AG08396 (cell line): ENCODE data around the gene CFAP77.

Experiments used
- DNase-seq: peaks from one replicate; pipeline ENCODE4 v3.0.0; 2012; ENCODE audit warnings: low spot score, mixed read lengths

The CFAP77 gene

GRCh38 chr9:132456241-132456640 lies 46.2 kb downstream of the CFAP77 start:
- DNase-seq, result no peak

- no peak for DNase-seq
Observed at GRCh38 chr9:132457504-132458236, 47.7 kb downstream of the CFAP77 start.

- no peak for DNase-seq
Observed at GRCh38 chr9:132458432-132458831, 48.4 kb downstream of the CFAP77 start.

- no peak for DNase-seq
Observed at GRCh38 chr9:132459661-132460060, 49.6 kb downstream of the CFAP77 start.

DNA sequence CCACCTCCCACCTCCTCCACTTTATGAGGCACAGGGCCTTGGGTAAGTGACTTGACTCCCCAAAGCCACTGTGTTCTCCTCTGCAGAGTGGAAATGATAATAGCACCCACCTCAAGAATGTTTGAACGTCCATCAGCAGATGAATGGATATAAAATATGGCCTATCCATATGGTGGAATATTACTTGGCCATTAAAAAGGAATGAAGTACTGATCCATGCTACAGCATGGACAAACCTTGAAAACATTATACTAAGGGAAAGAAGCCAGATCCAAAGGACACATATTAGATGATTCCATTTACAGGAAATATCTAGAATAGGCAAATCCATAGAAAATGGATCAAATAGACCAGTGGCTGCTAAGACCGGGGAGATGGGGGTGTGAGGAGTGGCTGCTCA lies 50.2 kb downstream of the CFAP77 start:
- no peak for DNase-seq

DNA sequence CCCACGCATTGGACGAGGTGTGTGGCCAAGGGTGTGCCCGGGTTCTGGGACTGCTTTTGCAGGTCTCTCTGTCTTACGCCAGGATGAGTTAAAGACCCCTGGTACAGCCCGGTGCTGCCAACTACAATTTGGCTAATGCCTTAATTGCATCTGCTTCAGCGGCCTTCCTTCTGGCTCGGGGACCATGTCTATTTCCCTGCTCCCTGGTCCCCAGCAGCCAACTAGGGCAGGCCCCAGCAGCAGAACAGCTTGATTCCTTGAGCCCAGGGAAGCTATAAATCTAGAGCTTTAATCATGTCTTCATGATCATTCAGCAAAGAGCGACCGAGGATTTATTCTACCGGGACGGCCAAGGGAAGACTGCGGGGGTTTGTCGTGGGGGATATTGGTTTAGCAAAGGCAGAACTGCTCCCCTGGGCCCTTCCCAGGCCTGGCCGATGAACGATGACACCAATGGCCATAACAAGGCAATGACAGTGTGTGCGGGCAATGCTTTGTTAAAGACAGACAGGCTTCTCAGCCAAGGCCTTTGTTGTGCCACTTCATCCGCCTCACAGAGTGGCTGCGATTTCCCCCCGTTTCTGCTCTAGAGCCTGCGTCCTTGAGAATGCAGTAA lies 51.4 kb downstream of the CFAP77 start:
- no peak for DNase-seq

DNA sequence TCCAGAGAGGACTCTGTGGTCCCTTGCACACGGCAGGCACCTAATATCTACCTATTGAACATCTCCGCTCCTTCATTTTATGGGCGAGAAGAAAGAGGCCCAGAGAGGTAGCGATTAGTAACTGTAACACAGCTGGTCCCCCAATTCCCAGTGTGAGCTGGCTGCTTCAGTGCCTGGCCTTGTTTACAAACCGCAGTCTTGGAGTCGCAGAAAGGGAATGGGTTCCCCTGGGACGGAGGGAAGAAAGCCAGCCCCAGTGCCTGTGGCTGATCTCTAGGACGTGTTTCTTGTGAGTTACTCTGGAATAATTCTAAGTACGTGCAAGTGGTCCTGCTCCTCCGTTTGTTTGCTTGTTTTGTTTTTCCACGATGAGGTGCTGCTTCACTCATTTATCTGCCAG lies 52.0 kb downstream of the CFAP77 start:
- no peak for DNase-seq

GRCh38 chr9:132464547-132464946 lies 54.5 kb downstream of the CFAP77 start:
- DNase-seq, result no peak

DNA sequence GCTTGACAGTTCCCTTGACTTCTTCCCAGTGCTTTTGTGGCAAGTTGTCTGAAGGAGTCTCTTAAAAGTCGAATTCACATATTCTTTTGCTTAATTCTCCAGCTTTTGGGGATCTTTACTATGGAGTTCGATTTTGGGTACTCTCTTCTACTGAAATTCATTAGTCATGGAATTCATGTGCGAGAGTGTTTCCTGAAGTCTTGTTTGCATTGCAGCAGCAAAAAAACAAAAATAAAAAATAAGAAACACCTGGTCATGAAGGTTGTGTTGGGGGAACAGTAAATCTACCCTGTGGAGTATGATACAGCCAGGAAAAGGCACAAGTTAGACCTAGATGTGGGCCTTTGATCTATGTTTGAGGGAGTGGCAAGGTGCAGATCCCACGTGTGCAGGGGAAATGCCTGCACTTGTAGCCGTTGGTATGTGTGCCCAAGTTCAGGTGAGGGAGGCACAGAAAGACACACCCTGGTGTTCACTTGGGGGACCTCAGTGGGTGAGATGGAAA lies 55.2 kb downstream of the CFAP77 start:
- DNase-seq, result no peak

DNA sequence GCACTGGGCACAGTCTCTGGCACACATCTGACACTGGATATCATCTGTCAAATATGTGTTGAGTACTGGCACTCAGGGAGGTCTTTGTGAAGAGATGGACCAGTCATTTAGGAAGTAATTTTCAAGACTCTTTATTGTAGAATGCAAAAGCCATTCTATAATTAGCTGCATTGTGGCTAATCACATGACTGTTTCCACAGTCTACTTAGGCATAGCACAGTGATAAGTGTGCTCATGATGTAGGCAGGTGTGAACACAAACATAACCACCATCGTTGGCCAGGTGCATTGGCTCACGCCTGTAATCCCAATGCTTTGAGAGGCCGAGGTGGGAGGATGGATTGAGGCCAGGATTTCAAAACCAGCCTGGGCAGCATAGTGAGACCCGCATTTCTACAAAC lies 62.2 kb downstream of the CFAP77 start:
- no peak for DNase-seq

GRCh38 chr9:132472599-132472998 lies 62.6 kb downstream of the CFAP77 start:
- DNase-seq, result no peak

DNA sequence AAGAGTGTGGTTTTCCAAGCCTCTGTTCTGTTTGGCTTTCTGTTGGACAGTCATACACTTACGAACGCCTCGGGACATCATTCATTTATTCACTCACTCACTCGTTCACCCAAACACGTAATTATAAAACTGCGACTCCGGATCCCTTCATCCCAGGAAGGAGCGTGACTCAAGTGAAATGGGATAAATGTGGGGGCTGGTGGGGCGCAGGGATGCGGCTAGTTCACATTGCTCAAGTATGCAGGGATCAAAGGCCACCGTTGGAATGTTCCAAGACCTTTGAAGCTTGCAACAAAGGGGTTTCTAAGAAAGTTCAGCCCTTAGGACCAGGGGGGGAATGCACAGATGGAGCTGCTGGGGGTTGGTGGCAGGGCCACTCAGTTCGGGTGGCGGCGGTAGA lies 64.2 kb downstream of the CFAP77 start:
- DNase-seq, result no peak

- DNase-seq, result no peak
Observed at GRCh38 chr9:132478353-132479050, 68.5 kb downstream of the CFAP77 start.

DNA sequence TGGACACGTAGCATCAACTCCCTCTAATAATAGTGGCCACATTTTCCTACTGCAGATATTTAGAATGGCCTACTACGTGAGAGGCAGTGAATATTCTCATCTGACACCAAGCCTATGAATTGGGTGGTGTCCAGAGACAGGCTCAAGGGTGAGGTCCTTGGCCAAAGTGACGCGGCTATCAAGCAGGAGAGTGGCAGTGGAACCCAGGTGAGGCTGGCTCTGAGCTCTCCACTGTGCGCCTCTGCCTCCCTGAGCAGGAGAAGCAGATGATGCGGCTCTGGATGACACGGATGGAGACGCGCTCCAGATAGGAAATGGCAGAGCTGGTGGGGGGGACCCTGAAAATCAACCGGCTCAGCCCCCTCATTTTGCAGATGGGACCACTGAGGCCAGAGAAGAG lies 69.7 kb downstream of the CFAP77 start:
- no peak for DNase-seq

DNA sequence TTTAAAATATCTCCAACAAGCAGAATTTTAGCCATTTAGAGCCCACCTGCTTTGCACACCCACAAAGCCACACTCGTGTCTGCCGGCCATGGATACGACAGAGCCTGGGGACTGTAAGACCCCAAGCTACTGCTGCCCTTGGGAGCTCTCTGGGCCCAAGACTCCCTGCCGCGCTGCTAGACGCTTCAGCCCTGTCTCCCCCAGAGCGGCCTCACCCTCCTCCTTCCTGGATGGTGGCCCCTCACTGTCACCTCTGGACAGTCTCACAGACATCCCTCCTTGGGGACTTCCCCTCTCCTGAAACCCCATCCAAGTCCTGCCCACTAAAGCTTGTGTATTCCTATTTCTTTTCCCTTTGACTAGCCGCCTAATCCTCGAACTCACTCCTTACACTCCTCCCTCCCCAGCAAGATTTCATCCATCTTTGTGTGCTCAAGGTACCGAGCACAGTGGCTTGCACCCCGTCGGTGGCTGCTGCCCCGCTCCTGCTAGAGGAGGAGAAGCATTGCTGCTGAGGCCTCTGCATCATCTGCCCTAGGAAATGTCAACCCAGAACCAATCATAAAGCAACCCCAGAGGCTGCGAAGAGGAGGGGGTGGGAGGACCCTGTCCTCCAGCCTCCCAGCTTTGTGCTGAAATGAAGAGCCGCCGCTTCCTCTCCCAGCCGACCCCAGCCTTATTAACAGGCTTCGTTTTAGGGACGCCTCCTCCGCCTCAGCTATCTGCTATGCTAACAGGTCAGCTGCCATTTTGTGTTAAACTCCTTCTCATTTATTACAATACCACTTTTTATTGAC lies 71.2 kb downstream of the CFAP77 start:
- no peak for DNase-seq

DNA sequence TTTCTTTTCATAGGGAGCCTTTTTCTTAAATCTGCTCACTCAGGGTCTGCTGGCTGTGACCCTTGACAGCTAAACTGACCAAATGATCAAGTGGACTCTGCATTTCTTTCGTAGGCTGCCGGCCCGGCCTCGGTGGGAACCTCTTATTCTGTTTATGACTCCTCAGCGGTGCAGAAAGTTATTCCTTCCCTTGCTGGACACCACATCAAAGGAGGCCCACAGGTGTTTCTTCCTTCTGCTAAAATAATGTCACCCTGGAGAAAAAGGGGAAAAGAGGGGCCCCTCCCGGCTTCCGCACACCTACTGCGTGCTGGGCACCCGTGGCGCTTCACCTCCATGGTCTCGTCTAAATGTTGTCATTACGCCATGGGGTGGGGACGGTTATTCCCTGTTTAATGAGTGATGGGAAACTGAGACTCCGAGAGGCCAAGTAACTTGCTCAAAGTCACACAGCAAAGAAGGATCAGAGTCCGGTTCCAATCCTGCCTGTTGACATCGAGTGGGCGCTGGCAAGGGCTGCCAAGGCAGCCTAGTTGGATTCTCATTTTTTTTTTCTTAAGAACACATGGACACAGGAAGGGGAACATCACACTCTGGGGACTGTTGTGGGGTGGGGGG lies 72.3 kb downstream of the CFAP77 start:
- no peak for DNase-seq

GRCh38 chr9:132485393-132485792 lies 75.4 kb downstream of the CFAP77 start:
- DNase-seq, result no peak

DNA sequence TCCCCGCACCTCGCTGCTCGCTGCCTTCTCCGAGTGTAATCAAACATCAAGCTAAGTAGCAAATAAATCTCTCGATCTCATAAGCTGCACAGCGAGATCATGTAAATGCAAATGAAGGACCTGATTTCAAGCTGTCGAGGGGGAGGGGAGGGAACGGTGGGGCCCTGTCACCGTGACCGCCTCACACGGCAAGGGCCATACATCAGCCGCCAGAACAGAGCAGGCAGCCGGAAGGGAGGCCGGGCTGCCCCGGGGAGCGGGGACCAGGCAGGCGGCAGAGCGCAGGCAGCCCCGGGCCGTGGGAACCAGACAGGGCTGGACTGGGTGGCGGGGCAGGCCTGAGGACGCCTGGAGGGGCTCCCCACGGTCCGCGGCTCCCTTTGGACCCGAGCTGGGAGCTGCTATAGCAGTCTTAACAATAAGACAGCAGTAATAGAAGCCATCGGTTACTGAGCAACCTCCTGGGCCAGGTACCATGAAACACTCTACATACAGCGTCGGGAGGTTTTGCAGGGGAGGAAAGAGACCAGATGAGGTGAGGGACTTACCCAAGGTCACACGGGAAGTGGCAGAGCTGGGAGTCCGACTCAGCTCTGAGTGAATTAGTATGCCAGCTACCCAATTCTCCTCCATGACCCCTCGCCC lies 76.8 kb downstream of the CFAP77 start:
- DNase-seq, result no peak

DNA sequence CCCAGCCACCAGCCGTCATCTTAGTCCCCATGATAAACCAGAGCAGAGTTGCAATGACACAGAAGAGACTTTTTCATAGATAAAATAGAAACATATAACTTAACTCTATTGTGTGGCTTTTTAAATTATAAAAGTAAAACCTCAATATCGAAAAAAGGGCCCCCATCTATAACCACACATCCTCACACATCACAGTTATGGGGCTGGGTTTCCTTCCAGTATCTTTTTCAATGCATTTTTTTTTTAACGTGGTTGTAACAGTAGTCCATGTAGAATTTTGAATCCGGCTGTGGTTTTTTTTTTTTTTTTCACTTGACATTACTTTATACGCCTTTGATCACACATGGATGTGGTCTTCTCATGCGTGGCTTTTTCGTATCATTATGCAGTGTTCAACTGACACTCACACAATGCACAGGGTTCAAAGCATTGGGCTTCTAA lies 77.4 kb downstream of the CFAP77 start:
- no peak for DNase-seq

- no peak for DNase-seq
Observed at GRCh38 chr9:132487980-132488535, 78.0 kb downstream of the CFAP77 start.

DNA sequence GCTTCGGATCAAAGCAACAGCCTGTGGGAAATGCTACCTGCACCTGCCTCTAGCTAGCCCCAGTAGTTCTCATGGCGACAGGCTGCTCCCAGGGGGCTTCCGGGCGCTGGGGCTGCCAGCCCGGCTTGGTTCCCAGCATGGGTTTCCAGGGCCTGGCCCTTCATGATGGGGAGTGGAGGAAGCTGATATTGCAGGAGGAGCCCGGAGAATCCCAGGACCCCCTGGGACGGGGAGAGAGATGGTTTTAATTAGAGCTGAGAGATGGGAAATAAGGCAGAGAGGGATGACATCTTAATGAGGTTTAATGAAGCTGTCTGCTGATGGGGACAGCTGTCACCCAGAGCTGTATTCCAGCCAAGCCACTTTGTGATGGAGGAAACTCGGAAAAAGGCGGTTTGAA lies 78.6 kb downstream of the CFAP77 start:
- no peak for DNase-seq
